DND-41 (cell line): ENCODE measurements around the gene HEPN1.

ENCODE experiments used
- EZH2 ChIP-seq: IDR thresholded peaks from 3 replicates; pipeline ENCODE4 v1.6.1; 2012; ENCODE audit warnings: borderline replicate concordance, low read depth, mild to moderate bottlenecking, moderate library complexity, low read length, inconsistent platforms; ENCODE audit not compliant: severe bottlenecking
- TF ChIP-seq, protein P1 (sequence below): IDR thresholded peaks from 2 replicates; pipeline ENCODE4 v1.5.1; 2012; ENCODE audit warnings: borderline replicate concordance, low read length, moderate library complexity, mild to moderate bottlenecking; ENCODE audit not compliant: poor library complexity, severe bottlenecking; ENCODE audit errors: extremely low read depth

DNA sequence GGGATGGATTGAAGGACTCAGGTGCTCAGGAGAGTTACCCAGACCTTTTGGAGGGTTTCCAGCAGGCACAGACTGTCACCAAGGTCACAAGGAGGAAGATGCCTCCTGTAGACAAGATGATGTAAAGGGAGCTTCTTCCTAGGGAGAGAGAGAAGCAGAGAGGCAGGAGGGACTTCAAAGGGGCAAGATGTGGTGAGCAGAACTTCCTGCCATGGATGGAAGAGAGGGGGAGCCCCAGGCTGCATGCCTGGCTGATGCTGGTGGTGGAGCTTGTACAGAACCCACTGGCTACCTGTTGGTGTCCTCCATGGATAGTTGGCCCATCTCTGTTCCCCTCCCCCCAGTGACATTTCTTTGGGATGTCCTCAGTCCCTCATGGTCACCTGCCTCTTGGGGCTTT lies 4.2 kb downstream of the HEPN1 start:
- TF ChIP-seq, protein P1, sequence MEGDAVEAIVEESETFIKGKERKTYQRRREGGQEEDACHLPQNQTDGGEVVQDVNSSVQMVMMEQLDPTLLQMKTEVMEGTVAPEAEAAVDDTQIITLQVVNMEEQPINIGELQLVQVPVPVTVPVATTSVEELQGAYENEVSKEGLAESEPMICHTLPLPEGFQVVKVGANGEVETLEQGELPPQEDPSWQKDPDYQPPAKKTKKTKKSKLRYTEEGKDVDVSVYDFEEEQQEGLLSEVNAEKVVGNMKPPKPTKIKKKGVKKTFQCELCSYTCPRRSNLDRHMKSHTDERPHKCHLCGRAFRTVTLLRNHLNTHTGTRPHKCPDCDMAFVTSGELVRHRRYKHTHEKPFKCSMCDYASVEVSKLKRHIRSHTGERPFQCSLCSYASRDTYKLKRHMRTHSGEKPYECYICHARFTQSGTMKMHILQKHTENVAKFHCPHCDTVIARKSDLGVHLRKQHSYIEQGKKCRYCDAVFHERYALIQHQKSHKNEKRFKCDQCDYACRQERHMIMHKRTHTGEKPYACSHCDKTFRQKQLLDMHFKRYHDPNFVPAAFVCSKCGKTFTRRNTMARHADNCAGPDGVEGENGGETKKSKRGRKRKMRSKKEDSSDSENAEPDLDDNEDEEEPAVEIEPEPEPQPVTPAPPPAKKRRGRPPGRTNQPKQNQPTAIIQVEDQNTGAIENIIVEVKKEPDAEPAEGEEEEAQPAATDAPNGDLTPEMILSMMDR: peak; percentile 42
- no peak for TF ChIP-seq EZH2
